ENCODE results near the gene IKZF2. TPM values are rescaled to one million over a fixed set of nuclear protein-coding genes. Genes with fewer than 3 reads are reported as not detected.

Gene IKZF2
- total and polyA plus RNA-seq, 2 experiments from 2014 or later = 2.6 to 10.1 TPM

DNA sequence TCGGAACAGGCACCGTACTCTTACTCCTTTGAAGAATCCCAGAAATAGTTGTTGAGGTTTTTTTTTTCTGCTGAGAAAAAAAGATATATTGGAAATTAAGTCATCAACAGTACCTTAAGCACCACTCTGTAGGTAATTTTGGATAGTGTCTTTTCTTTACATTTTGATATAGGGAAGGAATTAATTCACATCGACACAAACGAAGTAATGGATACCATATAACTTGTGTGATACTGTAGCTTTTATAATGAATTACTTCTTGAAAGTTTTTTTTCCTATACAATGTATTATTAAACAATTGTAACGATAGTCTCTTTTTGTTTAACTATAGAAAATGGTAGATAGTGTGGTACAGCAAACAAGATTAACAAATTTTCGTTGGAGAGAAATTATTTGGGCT is 1.5 kb upstream of the IKZF2 start:
- Histone ChIP-seq H3K79me2 (replicated peaks; ENCODE audit: insufficient read depth) (no peaks in the 10 kb centered on the region), H3K27me3 (ENCODE audit: insufficient read depth) (peaks cover 9% of the 10 kb centered on the region), H3F3A (replicated peaks; ENCODE audit: low read depth) (no peaks in the 10 kb centered on the region), H3K9me2 (ENCODE audit: insufficient read depth) (no peaks in the 10 kb centered on the region), H3K27ac (ENCODE audit: low read depth) (no peak overlapping the region), H3K36me3 (ENCODE audit: insufficient read depth) (no peaks in the 10 kb centered on the region), H4K20me1 (replicated peaks; ENCODE audit: insufficient read depth) (no peaks in the 10 kb centered on the region), H2AFZ (no peak overlapping the region), H3K4me3 (peak overlapping the region; percentile 75), H3K4me2 (peak overlapping the region; percentile 87), H3K4me1 (ENCODE audit: insufficient read depth) (peaks cover 26% of the 10 kb centered on the region)
- no peak for DNase-seq (ENCODE audit: low spot score)
- TF ChIP-seq EZH2 (IDR thresholded peaks at IDR 0.05; ENCODE audit: low read depth, unreplicated experiment) (no peak), CREB1 (CRISPR knock-in tag; IDR thresholded peaks at IDR 0.05; ENCODE audit: low read depth) (no peak), ZNF114 (CRISPR knock-in tag; IDR thresholded peaks at IDR 0.05) (no peak)
- TF ChIP-seq, protein P1, sequence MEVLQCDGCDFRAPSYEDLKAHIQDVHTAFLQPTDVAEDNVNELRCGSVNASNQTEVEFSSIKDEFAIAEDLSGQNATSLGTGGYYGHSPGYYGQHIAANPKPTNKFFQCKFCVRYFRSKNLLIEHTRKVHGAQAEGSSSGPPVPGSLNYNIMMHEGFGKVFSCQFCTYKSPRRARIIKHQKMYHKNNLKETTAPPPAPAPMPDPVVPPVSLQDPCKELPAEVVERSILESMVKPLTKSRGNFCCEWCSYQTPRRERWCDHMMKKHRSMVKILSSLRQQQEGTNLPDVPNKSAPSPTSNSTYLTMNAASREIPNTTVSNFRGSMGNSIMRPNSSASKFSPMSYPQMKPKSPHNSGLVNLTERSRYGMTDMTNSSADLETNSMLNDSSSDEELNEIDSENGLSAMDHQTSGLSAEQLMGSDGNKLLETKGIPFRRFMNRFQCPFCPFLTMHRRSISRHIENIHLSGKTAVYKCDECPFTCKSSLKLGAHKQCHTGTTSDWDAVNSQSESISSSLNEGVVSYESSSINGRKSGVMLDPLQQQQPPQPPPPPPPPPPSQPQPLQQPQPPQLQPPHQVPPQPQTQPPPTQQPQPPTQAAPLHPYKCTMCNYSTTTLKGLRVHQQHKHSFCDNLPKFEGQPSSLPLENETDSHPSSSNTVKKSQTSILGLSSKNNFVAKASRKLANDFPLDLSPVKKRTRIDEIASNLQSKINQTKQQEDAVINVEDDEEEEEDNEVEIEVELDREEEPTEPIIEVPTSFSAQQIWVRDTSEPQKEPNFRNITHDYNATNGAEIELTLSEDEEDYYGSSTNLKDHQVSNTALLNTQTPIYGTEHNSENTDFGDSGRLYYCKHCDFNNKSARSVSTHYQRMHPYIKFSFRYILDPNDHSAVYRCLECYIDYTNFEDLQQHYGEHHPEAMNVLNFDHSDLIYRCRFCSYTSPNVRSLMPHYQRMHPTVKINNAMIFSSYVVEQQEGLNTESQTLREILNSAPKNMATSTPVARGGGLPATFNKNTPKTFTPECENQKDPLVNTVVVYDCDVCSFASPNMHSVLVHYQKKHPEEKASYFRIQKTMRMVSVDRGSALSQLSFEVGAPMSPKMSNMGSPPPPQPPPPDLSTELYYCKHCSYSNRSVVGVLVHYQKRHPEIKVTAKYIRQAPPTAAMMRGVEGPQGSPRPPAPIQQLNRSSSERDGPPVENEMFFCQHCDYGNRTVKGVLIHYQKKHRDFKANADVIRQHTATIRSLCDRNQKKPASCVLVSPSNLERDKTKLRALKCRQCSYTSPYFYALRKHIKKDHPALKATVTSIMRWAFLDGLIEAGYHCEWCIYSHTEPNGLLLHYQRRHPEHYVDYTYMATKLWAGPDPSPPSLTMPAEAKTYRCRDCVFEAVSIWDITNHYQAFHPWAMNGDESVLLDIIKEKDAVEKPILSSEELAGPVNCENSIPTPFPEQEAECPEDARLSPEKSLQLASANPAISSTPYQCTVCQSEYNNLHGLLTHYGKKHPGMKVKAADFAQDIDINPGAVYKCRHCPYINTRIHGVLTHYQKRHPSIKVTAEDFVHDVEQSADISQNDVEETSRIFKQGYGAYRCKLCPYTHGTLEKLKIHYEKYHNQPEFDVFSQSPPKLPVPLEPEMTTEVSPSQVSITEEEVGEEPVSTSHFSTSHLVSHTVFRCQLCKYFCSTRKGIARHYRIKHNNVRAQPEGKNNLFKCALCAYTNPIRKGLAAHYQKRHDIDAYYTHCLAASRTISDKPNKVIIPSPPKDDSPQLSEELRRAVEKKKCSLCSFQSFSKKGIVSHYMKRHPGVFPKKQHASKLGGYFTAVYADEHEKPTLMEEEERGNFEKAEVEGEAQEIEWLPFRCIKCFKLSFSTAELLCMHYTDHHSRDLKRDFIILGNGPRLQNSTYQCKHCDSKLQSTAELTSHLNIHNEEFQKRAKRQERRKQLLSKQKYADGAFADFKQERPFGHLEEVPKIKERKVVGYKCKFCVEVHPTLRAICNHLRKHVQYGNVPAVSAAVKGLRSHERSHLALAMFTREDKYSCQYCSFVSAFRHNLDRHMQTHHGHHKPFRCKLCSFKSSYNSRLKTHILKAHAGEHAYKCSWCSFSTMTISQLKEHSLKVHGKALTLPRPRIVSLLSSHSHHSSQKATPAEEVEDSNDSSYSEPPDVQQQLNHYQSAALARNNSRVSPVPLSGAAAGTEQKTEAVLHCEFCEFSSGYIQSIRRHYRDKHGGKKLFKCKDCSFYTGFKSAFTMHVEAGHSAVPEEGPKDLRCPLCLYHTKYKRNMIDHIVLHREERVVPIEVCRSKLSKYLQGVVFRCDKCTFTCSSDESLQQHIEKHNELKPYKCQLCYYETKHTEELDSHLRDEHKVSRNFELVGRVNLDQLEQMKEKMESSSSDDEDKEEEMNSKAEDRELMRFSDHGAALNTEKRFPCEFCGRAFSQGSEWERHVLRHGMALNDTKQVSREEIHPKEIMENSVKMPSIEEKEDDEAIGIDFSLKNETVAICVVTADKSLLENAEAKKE (CRISPR knock-in tag; IDR thresholded peaks at IDR 0.05) = no peak
- Mint-ChIP-seq H3K4me1 (peaks cover 37% of the 10 kb centered on the region), H3K27ac (no peak overlapping the region), H3K27me3 (ENCODE audit: insufficient read depth, low read depth, poor library complexity) (peaks cover 3% of the 10 kb centered on the region), H3K9me3 (no peaks in the 10 kb centered on the region), H3K4me3 (peak overlapping the region; percentile 79), H3K36me3 (ENCODE audit: low read depth) (no peaks in the 10 kb centered on the region)
- no peak for ATAC-seq

DNA sequence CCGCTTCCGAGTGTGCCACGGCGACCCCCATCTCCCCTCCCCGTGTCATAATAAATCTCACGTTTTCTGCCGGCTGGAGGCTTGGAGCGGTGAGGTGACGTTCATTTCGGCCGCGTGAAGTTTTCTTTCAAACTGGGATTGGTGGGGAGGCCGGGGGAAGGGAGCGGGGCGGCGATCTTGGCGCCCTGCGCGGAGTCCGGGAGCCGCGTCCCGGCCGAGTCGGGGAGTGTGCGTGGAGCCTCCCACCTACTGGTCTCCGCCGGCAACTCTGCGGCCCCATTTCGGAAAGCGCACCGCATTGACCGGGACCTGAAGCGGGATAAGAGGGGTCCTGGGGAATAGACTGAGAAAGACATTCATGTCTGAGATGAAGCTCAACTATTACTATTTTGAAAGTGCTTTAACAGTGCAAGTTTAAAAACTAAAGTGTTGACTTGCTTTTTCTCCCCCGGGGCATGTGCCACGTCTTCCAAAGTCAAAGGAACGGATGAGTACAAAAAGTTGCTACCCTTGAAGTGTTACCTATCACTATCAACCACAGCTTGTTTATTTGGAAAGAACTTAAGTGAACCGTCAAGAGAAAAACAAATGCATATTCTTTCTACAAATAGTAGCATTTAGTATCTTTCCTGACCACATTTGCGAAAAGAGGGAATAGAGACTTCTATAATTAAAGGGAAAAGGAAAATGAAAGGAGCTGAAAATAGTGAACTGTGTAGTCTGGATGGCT is 818 bp upstream of the IKZF2 start:
- peak overlapping the region; percentile 87 for H3K4me2 ChIP-seq
- peaks cover 9% of the 10 kb centered on the region for H3K27me3 ChIP-seq (ENCODE audit: insufficient read depth)
- peaks cover 26% of the 10 kb centered on the region for H3K4me1 ChIP-seq (ENCODE audit: insufficient read depth)
- Mint-ChIP-seq H3K27ac (no peak overlapping the region), H3K27me3 (ENCODE audit: insufficient read depth, low read depth, poor library complexity) (peaks cover 3% of the 10 kb centered on the region), H3K36me3 (ENCODE audit: low read depth) (no peaks in the 10 kb centered on the region), H3K4me1 (peaks cover 37% of the 10 kb centered on the region), H3K9me3 (no peaks in the 10 kb centered on the region), H3K4me3 (peak overlapping the region; percentile 79)
- TF ChIP-seq NANOG (IDR thresholded peaks at IDR 0.05; ENCODE audit: borderline replicate concordance) (no peak), JUNB (IDR thresholded peaks at IDR 0.05; ENCODE audit: unreplicated experiment) (no peak), POLR2AphosphoS5 (IDR thresholded peaks at IDR 0.05; ENCODE audit: low read depth) (no peak), STAT1 (IDR thresholded peaks at IDR 0.05; ENCODE audit: unreplicated experiment) (no peak)
- TF ChIP-seq, protein P2, sequence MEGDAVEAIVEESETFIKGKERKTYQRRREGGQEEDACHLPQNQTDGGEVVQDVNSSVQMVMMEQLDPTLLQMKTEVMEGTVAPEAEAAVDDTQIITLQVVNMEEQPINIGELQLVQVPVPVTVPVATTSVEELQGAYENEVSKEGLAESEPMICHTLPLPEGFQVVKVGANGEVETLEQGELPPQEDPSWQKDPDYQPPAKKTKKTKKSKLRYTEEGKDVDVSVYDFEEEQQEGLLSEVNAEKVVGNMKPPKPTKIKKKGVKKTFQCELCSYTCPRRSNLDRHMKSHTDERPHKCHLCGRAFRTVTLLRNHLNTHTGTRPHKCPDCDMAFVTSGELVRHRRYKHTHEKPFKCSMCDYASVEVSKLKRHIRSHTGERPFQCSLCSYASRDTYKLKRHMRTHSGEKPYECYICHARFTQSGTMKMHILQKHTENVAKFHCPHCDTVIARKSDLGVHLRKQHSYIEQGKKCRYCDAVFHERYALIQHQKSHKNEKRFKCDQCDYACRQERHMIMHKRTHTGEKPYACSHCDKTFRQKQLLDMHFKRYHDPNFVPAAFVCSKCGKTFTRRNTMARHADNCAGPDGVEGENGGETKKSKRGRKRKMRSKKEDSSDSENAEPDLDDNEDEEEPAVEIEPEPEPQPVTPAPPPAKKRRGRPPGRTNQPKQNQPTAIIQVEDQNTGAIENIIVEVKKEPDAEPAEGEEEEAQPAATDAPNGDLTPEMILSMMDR (conservative IDR thresholded peaks at IDR 0.05; ENCODE audit: low read depth in 2 of 2) = peak in 1 of 2 experiments; percentile 32; a peak in 1 of 4 replicates
- no peaks in the 10 kb centered on the region for H3K79me2 ChIP-seq (replicated peaks; ENCODE audit: insufficient read depth)
- H3F3A ChIP-seq (replicated peaks; ENCODE audit: low read depth) = no peaks in the 10 kb centered on the region
- ATAC-seq (peak; percentile 62), DNase-seq (ENCODE audit: low spot score) (peak; percentile 66)
- no peak overlapping the region for H3K27ac ChIP-seq (ENCODE audit: low read depth)
- H4K20me1 ChIP-seq (replicated peaks; ENCODE audit: insufficient read depth) = no peaks in the 10 kb centered on the region
- H3K4me3 ChIP-seq = peak overlapping the region; percentile 75
- no peaks in the 10 kb centered on the region for H3K36me3 ChIP-seq (ENCODE audit: insufficient read depth)
- H2AFZ ChIP-seq = peak overlapping the region; percentile 19; the same call in 1 of the 2 replicates
- H3K9me2 ChIP-seq (ENCODE audit: insufficient read depth) = no peaks in the 10 kb centered on the region
